Measurements from ENCODE around the gene SCYGR2.
"Not testable (repeated sequence)": the region's sequence is repeated elsewhere in the genome, so short reads cannot be mapped to it uniquely, and the experiment has no call there.

Gene SCYGR2
- long read RNA-seq, donor 1: 0 reads
- long read RNA-seq, donor 2: 0 reads
- long read RNA-seq, donor 3: 0 reads
- long read RNA-seq, donor 4: 0 reads
- long read RNA-seq, donor 5: 0 reads
- long read RNA-seq, donor 6: 0 reads
- long read RNA-seq, donor 7: 0 reads
- long read RNA-seq, donor 8: 0 reads

DNA sequence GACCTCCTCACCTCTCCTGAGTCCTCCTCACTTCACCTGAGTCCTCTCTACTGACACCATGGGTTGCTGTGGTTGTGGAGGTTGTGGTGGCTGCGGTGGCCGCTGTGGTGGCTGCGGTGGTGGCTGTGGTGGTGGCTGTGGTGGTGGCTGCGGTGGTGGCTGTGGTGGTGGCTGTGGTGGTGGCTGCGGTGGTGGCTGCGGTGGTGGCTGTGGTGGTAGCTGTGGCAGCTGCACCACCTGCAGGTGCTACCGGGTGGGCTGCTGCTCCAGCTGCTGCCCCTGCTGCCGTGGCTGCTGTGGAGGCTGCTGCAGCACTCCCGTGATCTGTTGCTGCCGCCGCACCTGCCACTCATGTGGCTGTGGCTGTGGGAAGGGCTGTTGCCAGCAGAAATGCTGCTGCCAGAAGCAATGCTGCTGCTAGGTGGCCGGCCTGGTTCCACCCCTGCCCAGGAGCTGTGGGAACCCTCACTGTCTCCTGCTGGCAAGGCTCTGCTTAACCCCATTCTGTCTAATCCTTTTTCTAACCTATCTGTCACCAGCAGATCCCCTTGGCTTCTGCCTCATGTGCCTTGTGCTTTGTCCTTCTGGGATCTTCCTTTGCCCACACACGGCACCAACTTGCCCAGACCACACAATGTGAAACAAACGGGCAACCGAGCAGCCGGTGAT lies at the start of gene SCYGR2:
TSS of gene SCYGR2 (plus strand) at position 59 of the 669 bp plus-strand sequence. CDS start at position 59, 0 bp downstream.
- not testable (repeated sequence) for DNase-seq

GRCh38 chr2:227551836-227552235 lies 46.9 kb upstream of the SCYGR2 start:
- no peak for DNase-seq

DNA sequence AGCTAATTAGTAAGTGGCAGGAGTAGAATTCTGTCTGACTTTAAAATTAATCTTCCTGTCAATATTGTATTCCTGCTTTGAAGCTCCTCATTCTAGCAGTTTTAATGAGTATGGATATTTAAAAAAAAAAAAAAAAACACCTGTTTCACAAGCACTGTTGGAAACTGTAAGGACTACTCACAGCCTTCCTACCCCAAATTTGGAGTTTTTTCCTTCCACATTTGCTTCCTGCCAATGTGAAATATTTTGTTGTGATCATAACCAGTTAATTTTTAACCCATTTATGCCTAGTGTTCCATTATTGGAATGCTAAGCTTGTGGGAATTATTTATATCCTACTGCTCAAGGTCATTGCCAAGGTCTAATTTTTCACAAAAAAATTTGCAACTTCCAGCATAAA lies 36.1 kb upstream of the SCYGR2 start:
- no peak for DNase-seq

DNA sequence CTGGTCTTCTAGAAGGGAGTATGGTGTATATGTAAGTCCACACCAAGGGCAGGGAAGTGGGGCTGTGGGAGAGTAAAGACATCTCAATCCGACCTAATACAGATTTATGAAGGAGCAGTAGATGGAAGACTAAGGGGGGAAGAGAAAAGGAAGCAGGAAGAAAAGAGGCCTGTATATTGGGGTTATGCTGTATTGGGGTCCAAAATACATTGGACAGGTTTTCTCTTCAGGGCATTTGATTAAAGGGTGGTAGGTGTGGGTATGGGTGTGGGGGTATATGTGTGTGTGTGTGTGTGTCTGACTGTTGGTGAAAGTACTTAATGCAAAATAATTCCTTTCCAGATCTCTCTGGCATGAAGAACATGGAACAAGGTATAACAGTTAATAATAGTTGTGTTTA lies 33.6 kb upstream of the SCYGR2 start:
- no peak for DNase-seq

DNA sequence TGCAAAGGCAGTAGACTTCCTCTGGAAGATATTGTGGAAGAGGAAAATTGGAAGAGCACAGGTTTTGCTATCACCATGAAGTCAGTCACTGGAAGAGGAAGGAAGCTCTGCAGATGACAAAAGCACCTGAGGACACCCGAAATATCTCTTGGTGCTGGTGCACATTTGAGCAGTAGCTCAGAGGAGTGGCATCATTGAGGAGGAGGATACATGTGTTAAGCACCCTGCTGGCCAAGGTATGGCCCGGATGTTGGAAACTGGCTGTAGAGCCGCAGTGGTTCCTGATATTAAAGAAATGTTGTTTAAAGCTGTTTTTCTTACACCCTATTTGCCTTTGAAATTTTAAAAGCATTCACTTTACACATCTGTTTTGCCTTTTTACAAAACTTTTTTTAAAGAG lies 32.7 kb upstream of the SCYGR2 start:
- DNase-seq: no peak

DNA sequence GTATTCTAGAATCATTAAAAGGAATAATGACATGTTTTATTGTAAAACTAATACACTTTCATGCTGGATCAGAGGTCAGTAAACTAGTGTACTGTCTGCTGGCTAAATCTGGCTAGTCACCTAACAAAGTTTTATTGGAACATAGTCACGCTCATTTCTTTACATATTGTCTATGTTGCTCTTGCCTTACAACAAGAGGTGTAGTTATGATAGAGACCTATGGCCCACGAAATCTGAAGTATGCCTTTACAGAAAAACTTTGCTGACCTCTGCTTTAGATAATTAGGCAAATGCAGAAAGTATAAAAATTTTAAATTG lies 29.9 kb upstream of the SCYGR2 start:
- no peak for DNase-seq

DNA sequence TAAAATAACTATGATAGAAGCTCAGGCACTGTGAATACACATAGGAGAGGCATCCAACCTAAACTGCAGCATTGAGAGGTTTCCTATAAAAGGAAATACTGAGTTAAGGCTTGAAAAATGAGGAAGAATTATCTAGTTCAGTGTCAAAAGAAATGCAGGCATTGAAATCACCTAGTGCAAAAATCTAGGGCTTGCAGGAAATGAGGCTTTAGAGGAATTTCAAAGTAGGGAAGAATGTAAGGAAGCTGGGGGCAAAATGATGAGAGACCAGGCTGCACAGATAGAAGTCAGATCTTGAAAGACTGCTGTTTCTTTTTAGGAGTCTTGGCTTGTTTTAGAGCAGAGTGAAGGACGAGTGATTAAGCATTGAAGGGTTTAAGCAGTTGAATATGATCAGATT lies 28.1 kb upstream of the SCYGR2 start:
- DNase-seq: no peak

DNA sequence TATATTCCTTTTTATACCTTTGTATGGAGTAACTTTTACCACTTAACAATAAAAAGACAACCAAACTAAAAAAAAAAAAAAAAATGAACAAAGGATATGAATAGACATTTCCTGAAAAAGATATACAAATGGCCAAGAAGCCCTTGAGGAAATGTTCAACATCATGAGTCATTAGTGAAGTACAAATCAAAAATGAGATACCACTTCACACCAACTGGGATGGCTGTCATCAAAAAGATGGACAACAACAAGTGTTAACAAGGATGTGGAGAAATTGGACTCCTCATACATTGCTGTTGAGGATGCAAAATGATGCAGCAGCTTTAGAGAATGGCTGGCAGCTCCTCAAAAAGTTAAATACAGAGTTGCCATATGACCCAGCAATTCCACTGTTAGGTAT lies 22.6 kb upstream of the SCYGR2 start:
- DNase-seq: no peak

DNA sequence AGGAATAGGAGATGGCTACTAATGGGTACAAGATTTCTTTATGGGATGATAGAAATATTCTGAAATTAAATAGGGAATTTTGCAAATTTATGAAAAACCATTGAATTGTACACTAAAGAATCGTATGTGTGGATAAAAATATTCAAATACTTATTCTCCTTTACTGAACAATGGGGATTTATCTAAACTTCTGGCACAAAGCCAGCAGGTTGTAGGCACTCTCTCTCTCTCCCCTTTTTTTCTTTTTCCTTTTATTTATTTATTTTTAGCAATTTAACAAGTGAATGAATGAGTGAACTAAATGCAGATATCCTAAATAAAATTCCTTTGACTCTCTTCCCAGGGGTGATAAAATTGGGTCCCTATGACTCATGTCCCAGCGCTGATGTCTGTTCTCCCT lies 21.9 kb upstream of the SCYGR2 start:
- no peak for DNase-seq

- DNase-seq: no peak
Observed at GRCh38 chr2:227577555-227577954, 21.1 kb upstream of the SCYGR2 start.

DNA sequence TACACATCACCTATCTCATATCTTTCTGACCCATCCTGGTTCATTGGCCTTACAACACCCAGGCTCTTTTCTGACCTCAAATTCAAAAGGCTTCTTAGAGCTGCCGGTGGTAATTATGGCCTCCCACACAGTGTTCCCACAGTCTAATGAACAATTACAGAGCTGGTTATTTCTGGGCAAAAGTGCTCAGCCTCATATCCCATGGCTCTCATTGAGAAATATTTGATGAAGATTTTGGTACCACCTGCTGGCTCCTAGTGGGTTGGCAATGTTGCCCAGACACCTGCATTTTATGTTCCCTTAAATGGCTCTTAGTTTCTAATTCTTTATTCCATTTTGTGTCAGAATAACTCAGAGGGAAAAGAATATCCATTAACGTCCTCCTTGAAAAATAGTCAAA lies 20.1 kb upstream of the SCYGR2 start:
- DNase-seq: no peak

GRCh38 chr2:227579791-227580190 lies 18.9 kb upstream of the SCYGR2 start:
- no peak for DNase-seq

DNA sequence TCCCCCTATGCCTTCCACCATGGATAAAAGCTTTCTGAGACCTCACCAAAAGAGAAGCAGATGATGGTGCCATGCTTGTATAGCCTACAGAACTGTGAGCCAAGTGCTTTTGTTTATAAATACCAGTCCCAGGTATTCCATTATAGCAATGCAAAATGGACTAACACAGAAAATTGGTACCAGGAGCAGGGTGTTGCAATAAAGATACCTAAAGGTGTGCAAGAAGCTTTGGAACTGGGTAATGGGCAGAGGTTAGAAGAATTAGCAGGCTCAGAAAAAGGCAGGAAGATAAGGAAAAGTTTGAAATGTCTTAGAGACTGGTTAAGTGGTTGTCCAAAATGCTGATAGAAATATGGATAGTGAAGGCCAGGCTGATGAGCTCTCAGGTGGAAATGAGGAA lies 16.3 kb upstream of the SCYGR2 start:
- no peak for DNase-seq

DNA sequence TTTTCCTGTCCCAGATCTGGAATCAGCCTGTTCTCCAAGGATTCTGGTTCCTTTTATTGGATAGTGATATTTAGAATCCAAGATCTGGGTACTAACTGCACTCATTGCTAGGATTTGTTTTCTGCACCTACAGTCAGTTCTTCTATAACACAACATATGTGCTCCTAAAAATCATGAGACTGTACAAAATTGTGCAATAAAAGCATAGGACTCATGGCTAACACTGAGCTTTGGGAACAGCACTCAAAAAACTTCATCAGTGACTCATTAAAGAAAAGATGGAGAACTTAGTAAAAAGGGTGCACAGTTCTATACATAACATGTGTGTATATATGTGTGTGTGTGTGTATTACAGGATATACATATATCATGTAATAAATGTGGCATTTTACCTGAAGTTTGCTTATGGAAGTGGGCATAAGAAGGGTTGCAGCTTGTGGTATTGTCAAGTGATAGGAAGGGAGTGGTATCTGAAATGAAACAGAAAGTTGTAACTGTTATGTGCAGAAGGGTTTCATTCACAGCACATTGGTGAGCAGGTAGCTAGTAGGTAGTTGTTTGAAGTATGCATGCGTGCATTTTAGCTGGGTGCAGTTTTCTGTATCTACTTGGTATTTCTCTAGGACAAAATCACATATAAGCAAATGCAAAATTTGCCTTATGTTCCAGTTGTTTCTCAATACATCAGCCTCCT lies 5.9 kb upstream of the SCYGR2 start:
- no peak for DNase-seq

DNA sequence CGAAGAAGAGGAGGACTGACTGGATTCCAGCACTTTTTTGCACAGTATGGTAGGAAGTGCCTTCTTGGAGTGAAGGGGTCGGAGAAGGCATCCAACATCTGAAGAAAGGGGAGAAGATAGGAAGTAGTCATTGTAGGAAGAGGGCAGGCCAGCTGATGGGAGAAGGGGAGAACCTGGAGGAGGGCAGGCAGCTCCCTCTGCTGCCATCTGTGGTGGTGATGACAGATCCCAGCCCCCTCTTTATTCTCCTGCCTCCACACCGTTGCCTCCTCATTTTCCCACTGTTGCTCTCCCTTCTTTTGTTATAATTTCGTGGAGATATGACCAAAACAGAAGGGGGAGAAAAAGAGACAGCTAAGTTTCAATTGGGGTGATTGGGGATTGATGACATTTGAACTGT lies 2.9 kb upstream of the SCYGR2 start:
- no peak for DNase-seq

GRCh38 chr2:227597036-227597435 lies 1.7 kb upstream of the SCYGR2 start:
- no peak for DNase-seq

DNA sequence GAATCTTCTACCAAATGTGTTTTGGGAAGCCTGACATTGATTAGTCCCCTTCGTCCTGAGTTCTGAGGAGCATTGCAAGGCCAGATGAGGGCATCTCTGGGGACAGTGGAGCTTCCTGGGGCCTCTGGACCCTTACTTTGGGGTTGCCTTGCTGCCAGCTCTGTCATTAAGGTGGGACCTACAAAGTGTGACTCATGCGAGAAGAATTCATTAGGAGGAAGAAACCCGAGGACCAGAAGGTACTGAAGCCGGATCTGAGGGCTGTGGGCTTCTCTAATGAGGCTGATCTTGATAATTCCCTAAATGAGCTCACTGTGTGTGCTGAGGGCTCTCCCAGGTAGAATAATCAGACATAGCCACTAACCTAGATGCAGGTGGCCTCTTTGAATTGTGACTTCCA lies 695 bp upstream of the SCYGR2 start:
- DNase-seq: no peak

- DNase-seq: no peak
Observed at GRCh38 chr2:227602358-227602757, 3.7 kb downstream of the SCYGR2 start.

GRCh38 chr2:227606476-227606875 lies 7.8 kb downstream of the SCYGR2 start:
- no peak for DNase-seq

DNA sequence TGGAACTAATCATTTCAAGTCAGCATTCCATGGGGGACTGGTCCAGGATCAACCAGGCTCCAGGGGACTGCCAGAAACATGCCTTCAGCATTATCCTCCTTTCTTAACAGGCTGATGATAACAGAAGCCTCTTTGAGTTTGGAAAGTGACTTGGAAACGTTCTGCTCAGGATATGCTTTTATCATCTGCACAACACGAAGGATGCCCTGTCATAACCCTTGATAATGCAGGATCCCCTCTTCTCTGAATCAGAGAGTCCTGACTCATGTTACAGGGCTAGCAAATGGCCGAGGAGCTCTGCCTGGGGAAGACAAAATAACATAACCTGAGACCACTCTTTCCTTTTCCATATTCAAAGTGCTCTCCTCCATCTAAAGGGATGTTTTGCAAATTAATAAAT lies 9.2 kb downstream of the SCYGR2 start:
- no peak for DNase-seq

GRCh38 chr2:227608561-227609338 lies 10.1 kb downstream of the SCYGR2 start:
- no peak for DNase-seq

DNA sequence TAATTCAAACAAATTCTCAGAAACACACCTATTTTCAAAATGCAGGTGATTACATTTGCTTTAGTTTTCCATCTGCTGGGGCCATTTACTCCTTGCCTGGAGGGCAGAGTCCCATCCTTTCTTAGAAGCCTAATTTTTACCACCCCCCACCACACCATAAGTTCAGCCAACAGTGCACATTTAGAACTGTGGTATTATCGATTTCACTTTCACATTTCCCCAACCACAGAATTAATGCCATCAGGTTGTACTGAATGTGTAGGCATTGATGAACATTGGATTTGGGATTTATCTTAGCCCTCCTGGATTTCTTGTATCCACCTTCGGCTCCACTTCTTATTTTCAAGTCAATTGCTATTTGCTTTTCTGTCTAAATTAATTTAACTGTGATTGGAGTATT lies 11.4 kb downstream of the SCYGR2 start:
- no peak for DNase-seq

- no peak for DNase-seq
Observed at GRCh38 chr2:227612546-227613271, 14.0 kb downstream of the SCYGR2 start.
